Measurements from ENCODE around the gene LMNTD2.

DNA sequence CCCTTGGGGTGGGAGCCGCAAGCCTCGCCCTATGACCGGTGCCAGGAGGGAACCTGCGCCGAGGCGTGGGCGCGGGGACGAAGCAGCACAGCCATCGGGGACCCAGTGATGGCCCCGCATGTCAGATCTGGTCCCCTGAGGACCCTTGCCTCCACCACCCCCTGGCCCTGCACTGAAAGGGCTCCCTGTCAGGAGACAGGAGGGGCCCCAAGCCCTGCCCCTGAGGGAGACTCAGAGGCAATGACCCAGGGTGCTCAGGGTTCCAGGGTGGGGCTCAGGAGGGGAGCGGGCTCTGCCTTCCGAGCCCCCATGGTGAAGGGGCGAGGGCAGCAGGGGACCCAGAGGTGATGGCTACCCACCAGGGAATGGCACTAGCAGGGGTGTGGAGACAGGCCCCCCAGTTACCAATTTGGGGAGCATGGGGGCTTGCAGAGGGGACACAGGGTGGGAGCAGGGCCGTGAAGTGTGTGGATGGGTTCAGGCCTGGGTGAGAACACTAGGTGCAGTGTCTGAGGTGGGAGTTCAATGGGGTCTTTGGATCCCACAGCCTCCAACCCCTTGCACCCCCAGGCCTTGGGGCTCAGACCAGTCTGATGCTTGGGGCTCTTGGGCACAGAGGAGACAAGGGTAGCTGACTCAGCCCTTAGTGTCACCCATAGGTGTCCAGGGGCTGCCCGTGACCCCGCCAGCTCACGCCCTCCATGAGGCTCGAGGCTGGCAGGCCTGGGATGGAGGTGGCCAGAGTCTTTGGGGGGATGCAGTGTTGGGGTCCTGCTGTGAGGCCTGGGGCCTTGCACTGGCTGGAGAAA lies 22.7 kb downstream of the LMNTD2 start:
- TF ChIP-seq, protein P1, sequence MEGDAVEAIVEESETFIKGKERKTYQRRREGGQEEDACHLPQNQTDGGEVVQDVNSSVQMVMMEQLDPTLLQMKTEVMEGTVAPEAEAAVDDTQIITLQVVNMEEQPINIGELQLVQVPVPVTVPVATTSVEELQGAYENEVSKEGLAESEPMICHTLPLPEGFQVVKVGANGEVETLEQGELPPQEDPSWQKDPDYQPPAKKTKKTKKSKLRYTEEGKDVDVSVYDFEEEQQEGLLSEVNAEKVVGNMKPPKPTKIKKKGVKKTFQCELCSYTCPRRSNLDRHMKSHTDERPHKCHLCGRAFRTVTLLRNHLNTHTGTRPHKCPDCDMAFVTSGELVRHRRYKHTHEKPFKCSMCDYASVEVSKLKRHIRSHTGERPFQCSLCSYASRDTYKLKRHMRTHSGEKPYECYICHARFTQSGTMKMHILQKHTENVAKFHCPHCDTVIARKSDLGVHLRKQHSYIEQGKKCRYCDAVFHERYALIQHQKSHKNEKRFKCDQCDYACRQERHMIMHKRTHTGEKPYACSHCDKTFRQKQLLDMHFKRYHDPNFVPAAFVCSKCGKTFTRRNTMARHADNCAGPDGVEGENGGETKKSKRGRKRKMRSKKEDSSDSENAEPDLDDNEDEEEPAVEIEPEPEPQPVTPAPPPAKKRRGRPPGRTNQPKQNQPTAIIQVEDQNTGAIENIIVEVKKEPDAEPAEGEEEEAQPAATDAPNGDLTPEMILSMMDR (IDR thresholded peaks at IDR 0.05; ENCODE audit: low read length): no peak
- no peak for TF ChIP-seq EZH2 (IDR thresholded peaks at IDR 0.05; ENCODE audit: borderline replicate concordance, low read length)
